H1 (cell line): ENCODE measurements around the gene PGGHG. TPM values are rescaled to one million over a fixed set of nuclear protein-coding genes. Genes with fewer than 3 reads are reported as not detected.

Experiments used
- CTCF ChIA-PET: fragments of 300-600 bp; sonication (Branson Sonifier 250); formaldehyde crosslinking; loops from one replicate; lab custom pipeline; 2021; ENCODE audit not compliant: partially characterized antibody; lab: Charles Lee
- POLR2A ChIA-PET: fragments of 300-600 bp; sonication (Branson Sonifier 250); formaldehyde crosslinking; loops from one replicate; lab custom pipeline; 2021; ENCODE audit warnings: inconsistent platforms; ENCODE audit not compliant: partially characterized antibody; lab: Charles Lee
- DNase-seq, 2 experiments: peaks; one replicate each; pipeline versions ENCODE4 v3.0.0 to v3.0.0-alpha.2; 2010 to 2022; ENCODE audit warnings: low spot score in 2 of 2, low read depth in 1 of 2, mixed read lengths in 1 of 2
- FAIRE-seq: peaks from 2 replicates; lab custom pipeline; 2011; peaks lifted over from hg19 to GRCh38; lab: Jason Lieb, UNC
- H2AFZ ChIP-seq: 2 replicates; pipeline ENCODE4 v1.8.1; 2012; ENCODE audit warnings: low read length, inconsistent platforms
- H2AK5ac ChIP-seq: 2 replicates; pipeline ENCODE4 v1.6.1; 2013; ENCODE audit warnings: low read depth, low read length
- H2BK120ac ChIP-seq: replicated peaks from 2 replicates; pipeline ENCODE3; 2013; ENCODE audit warnings: low read depth, low read length, inconsistent platforms
- H2BK12ac ChIP-seq: 2 replicates; pipeline ENCODE4 v1.6.1; 2013; ENCODE audit warnings: low read depth, low read length
- H2BK15ac ChIP-seq: 2 replicates; pipeline ENCODE4 v1.6.1; 2013; ENCODE audit warnings: low read length
- H2BK20ac ChIP-seq: 2 replicates; pipeline ENCODE4 v1.6.1; 2013; ENCODE audit warnings: low read length
- H2BK5ac ChIP-seq: 2 replicates; pipeline ENCODE4 v1.6.1; 2013; ENCODE audit warnings: low read depth, low read length
- H3K14ac ChIP-seq: 2 replicates; pipeline ENCODE4 v1.6.1; 2013; ENCODE audit warnings: inconsistent platforms; ENCODE audit not compliant: insufficient read length
- H3K18ac ChIP-seq: 2 replicates; pipeline ENCODE4 v1.6.1; 2013; ENCODE audit warnings: low read length; ENCODE audit errors: extremely low read depth
- H3K23ac ChIP-seq: 2 replicates; pipeline ENCODE4 v1.6.1; 2013; ENCODE audit warnings: inconsistent platforms; ENCODE audit not compliant: insufficient read length
- H3K23me2 ChIP-seq: 2 replicates; pipeline ENCODE4 v1.6.1; 2013; ENCODE audit warnings: low read depth, low read length
- H3K27ac ChIP-seq: 2 replicates; pipeline ENCODE4 v1.6.1; 2011; ENCODE audit warnings: low read depth, low read length, inconsistent platforms
- H3K27me3 ChIP-seq, 4 experiments: replicated peaks in 1 of 4; 1 replicate in 1 of 4; 2 replicates in 3 of 4; pipeline versions ENCODE4 v1.6.1 to v1.8.1; 2011 to 2013; ENCODE audit warnings: low read length in 3 of 4, mild to moderate bottlenecking in 3 of 4, inconsistent platforms in 2 of 4, mixed read lengths in 2 of 4, moderate library complexity in 1 of 4; ENCODE audit not compliant: control insufficient read depth in 3 of 4, insufficient read depth in 3 of 4; ENCODE audit errors: extremely low read depth in 1 of 4
- H3K36me3 ChIP-seq, 4 experiments: 2 replicates each; pipeline versions ENCODE4 v1.6.1 to v1.8.1; 2011 to 2013; ENCODE audit warnings: mild to moderate bottlenecking in 4 of 4, low read length in 3 of 4, moderate library complexity in 2 of 4, control low read depth in 1 of 4, inconsistent platforms in 1 of 4; ENCODE audit not compliant: insufficient read depth in 4 of 4, control insufficient read depth in 2 of 4
- H3K4ac ChIP-seq: replicated peaks from 2 replicates; pipeline ENCODE3; 2013; ENCODE audit warnings: low read length, low read depth, mixed read lengths, inconsistent platforms; ENCODE audit not compliant: insufficient read length
- H3K4me1 ChIP-seq, 4 experiments: replicated peaks in 1 of 4; 1 replicate in 1 of 4; 2 replicates in 3 of 4; pipeline versions ENCODE4 v1.6.1 to v1.8.1; 2011 to 2013; ENCODE audit warnings: low read length in 3 of 4, inconsistent platforms in 2 of 4, mixed read lengths in 1 of 4; ENCODE audit not compliant: insufficient read depth in 4 of 4, control insufficient read depth in 3 of 4
- H3K4me2 ChIP-seq, 2 experiments: 2 replicates each; pipeline versions ENCODE4 v1.6.1 to v1.8.1; 2011 to 2013; ENCODE audit warnings: low read depth in 2 of 2, low read length in 2 of 2, control low read depth in 1 of 2, inconsistent platforms in 1 of 2, mild to moderate bottlenecking in 1 of 2; ENCODE audit not compliant: insufficient read depth in 1 of 2
- H3K4me3 ChIP-seq, 4 experiments: fragments of 200-600, 300-600 bp in 1 of 4; sonication (generic), shearing (Covaris generic), sonication (Bioruptor Twin) in 1 of 4; 2 replicates each; pipeline versions ENCODE4 v1.5.1 to v1.8.1; 2011 to 2016; ENCODE audit warnings: low read length in 4 of 4, low read depth in 3 of 4, control low read depth in 2 of 4, inconsistent platforms in 2 of 4, mild to moderate bottlenecking in 2 of 4, mixed read lengths in 1 of 4, moderate library complexity in 1 of 4; ENCODE audit not compliant: insufficient read depth in 2 of 4; ENCODE audit errors: extremely low read depth in 1 of 4
- H3K56ac ChIP-seq: replicated peaks from 2 replicates; pipeline ENCODE3; 2013; ENCODE audit warnings: low read depth, mild to moderate bottlenecking, mixed read lengths, low read length, inconsistent platforms; ENCODE audit not compliant: insufficient read length
- H3K79me1 ChIP-seq: 2 replicates; pipeline ENCODE4 v1.6.1; 2013; ENCODE audit warnings: low read depth, low read length, control low read depth
- H3K79me2 ChIP-seq, 2 experiments: 2 replicates each; pipeline versions ENCODE4 v1.6.1 to v1.8.1; 2012 to 2013; ENCODE audit warnings: low read length in 2 of 2, mild to moderate bottlenecking in 2 of 2, inconsistent platforms in 1 of 2; ENCODE audit not compliant: insufficient read depth in 2 of 2, control insufficient read depth in 1 of 2
- H3K9ac ChIP-seq, 4 experiments: replicated peaks in 1 of 4; 1 replicate in 1 of 4; 2 replicates in 3 of 4; pipeline versions ENCODE4 v1.6.1 to v1.8.1; 2011 to 2013; ENCODE audit warnings: low read depth in 3 of 4, low read length in 3 of 4, control low read depth in 2 of 4, mild to moderate bottlenecking in 2 of 4, moderate library complexity in 2 of 4, inconsistent platforms in 1 of 4; ENCODE audit errors: extremely low read depth in 1 of 4
- H3K9me3 ChIP-seq, 2 experiments: 2 replicates each; pipeline versions ENCODE4 v1.6.1 to v1.8.1; 2012 to 2013; ENCODE audit warnings: mild to moderate bottlenecking in 2 of 2, moderate library complexity in 2 of 2, control low read depth in 1 of 2, inconsistent platforms in 1 of 2, low read depth in 1 of 2, low read length in 1 of 2, mixed read lengths in 1 of 2; ENCODE audit not compliant: insufficient read depth in 2 of 2
- H4K20me1 ChIP-seq, 2 experiments: replicated peaks in 1 of 2; 2 replicates each; pipeline versions ENCODE3 to v1.8.1; 2011 to 2013; ENCODE audit warnings: inconsistent platforms in 2 of 2, low read length in 2 of 2, mild to moderate bottlenecking in 1 of 2; ENCODE audit not compliant: insufficient read depth in 2 of 2, control insufficient read depth in 1 of 2
- H4K5ac ChIP-seq: 2 replicates; pipeline ENCODE4 v1.6.1; 2013; ENCODE audit warnings: low read length, low read depth, mixed read lengths, inconsistent platforms; ENCODE audit not compliant: insufficient read length
- H4K8ac ChIP-seq: 2 replicates; pipeline ENCODE4 v1.8.0; 2013; ENCODE audit warnings: mild to moderate bottlenecking, moderate library complexity, low read length, inconsistent platforms; ENCODE audit not compliant: insufficient read depth; ENCODE audit errors: extremely low read depth
- H4K91ac ChIP-seq: replicated peaks from 2 replicates; pipeline ENCODE3; 2013; ENCODE audit warnings: low read length, mixed read lengths, inconsistent platforms; ENCODE audit not compliant: insufficient read length
- CREB1 ChIP-seq: IDR thresholded peaks from 2 replicates; pipeline ENCODE4 v1.6.1; 2012; ENCODE audit warnings: inconsistent platforms
- GTF2F1 ChIP-seq: IDR thresholded peaks from 2 replicates; pipeline ENCODE4 v1.6.1; 2012; ENCODE audit warnings: low read depth, low read length, improper control_type of control experiment, borderline replicate concordance
- polyA plus RNA-seq, 7 experiments: library from polyadenylated mRNA; depleted of rRNA in 3 of 7; stranded (reverse) in 5 of 7; unstranded in 2 of 7; fragments of >200 nt in 5 of 7; fragments of 200-250 nt in 2 of 7; gene quantifications; 1 replicate in 5 of 7; 2 replicates in 1 of 7; 4 replicates in 1 of 7; pipeline versions ENCODE4 v1.2.1 to v1.2.3, GENCODE V29; 2011 to 2013; ENCODE audit warnings: missing spikeins in 2 of 7, mixed read lengths in 2 of 7
- total RNA-seq: library from RNA; stranded (reverse); fragmentation: NEBNext Ultra II Directional; extraction: Animal tissue kit (Norgen Biotek cat#: 25700); gene quantifications from 2 replicates; pipeline ENCODE4 v1.2.1, GENCODE V29; 2021

The PGGHG gene
- total and polyA plus RNA-seq, 2 of the 8 experiments (the other 6 are each of a cell fraction or from before 2014, with no cell fraction given): 34.8 to 60.7 TPM

DNA sequence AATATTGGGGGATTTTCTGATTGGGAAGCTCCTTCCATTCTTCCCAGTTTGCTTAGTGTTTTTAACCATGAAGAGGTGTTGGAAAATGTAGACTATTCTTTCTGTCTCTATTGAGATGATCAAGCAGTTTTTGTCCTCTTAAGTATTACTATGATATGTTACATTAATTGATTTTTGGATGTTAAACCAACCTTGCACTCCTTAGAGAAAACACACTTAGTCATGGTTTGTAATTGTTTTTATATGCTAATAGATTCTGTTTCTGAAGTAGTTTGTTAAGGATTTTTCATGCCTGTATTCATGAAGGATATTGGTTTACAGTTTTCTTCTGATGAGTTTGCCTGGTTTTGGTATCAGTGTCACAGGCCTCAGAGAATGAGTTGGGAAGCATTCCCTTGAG, 12.7 kb upstream of the PGGHG start:
- Histone ChIP-seq H3K79me2 (no peaks in the 10 kb centered on the region), H4K20me1 (no peaks in the 10 kb centered on the region), H3K14ac (no peak overlapping the region), H3K4ac (no peak overlapping the region), H3K4me3 (no peak overlapping the region), H3K56ac (no peak overlapping the region), H3K18ac (no peak overlapping the region), H3K27ac (no peak overlapping the region), H4K91ac (no peak overlapping the region), H3K4me1 (peaks cover 0 to 3% (median under 1%) of the 10 kb centered on the region in 4 experiments; a peak in 3 of 7 replicates), H2BK120ac (no peak overlapping the region), H2BK12ac (no peak overlapping the region), H3K27me3 (peaks cover 0 to 3% (median 1%) of the 10 kb centered on the region in 4 experiments; a peak in 2 of 7 replicates), H3K4me2 (no peak overlapping the region), H3K79me1 (no peaks in the 10 kb centered on the region), H2BK15ac (no peak overlapping the region), H2BK20ac (no peak overlapping the region), H3K36me3 (no peaks in the 10 kb centered on the region), H4K5ac (no peak overlapping the region), H3K23ac (no peak overlapping the region), H3K23me2 (no peaks in the 10 kb centered on the region), H4K8ac (no peak overlapping the region), H2AFZ (no peak overlapping the region), H3K9me3 (no peaks in the 10 kb centered on the region), H2BK5ac (no peak overlapping the region), H3K9ac (no peak overlapping the region), H2AK5ac (no peak overlapping the region)
- POLR2A ChIA-PET: interaction anchor here (1.3 kb wide), 1 partner anchor 9 kb away, joined by 4 read pairs; no protein-coding TSS in a partner anchor
- FAIRE-seq: no peak
- CTCF ChIA-PET: interaction anchor here (0.9 to 7.0 kb wide), 3 partner anchors 15 to 87 kb away, joined by 4 to 36 read pairs (median 5); no protein-coding TSS in a partner anchor
- DNase-seq: no peak
- TF ChIP-seq GTF2F1: no peak
- TF ChIP-seq CREB1: no peak
